ENCODE measurements around the gene KATNA1. TPM values are rescaled to one million over a fixed set of nuclear protein-coding genes. Genes with fewer than 3 reads are reported as not detected.

Gene KATNA1
- total and polyA plus RNA-seq, 2 experiments from 2014 or later, result 19.1 to 21.4 TPM

GRCh38 chr6:149636124-149636523 lies 12.4 kb downstream of the KATNA1 start:
- H3K27ac ChIP-seq (ENCODE audit: low read depth), result no peak overlapping the region
- H3K9me2 ChIP-seq (ENCODE audit: insufficient read depth), result no peaks in the 10 kb centered on the region
- no peaks in the 10 kb centered on the region for H3K4me1 Mint-ChIP-seq
- H4K20me1 ChIP-seq (replicated peaks; ENCODE audit: insufficient read depth), result peaks cover 9% of the 10 kb centered on the region; the same call in 1 of the 2 replicates
- H3F3A ChIP-seq (replicated peaks; ENCODE audit: low read depth), result no peaks in the 10 kb centered on the region
- H3K4me1 ChIP-seq (ENCODE audit: insufficient read depth), result no peaks in the 10 kb centered on the region
- no peak for ATAC-seq
- TF ChIP-seq, protein P1, sequence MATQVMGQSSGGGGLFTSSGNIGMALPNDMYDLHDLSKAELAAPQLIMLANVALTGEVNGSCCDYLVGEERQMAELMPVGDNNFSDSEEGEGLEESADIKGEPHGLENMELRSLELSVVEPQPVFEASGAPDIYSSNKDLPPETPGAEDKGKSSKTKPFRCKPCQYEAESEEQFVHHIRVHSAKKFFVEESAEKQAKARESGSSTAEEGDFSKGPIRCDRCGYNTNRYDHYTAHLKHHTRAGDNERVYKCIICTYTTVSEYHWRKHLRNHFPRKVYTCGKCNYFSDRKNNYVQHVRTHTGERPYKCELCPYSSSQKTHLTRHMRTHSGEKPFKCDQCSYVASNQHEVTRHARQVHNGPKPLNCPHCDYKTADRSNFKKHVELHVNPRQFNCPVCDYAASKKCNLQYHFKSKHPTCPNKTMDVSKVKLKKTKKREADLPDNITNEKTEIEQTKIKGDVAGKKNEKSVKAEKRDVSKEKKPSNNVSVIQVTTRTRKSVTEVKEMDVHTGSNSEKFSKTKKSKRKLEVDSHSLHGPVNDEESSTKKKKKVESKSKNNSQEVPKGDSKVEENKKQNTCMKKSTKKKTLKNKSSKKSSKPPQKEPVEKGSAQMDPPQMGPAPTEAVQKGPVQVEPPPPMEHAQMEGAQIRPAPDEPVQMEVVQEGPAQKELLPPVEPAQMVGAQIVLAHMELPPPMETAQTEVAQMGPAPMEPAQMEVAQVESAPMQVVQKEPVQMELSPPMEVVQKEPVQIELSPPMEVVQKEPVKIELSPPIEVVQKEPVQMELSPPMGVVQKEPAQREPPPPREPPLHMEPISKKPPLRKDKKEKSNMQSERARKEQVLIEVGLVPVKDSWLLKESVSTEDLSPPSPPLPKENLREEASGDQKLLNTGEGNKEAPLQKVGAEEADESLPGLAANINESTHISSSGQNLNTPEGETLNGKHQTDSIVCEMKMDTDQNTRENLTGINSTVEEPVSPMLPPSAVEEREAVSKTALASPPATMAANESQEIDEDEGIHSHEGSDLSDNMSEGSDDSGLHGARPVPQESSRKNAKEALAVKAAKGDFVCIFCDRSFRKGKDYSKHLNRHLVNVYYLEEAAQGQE (IDR thresholded peaks at IDR 0.05; ENCODE audit: unreplicated experiment), result no peak
- TF ChIP-seq CREB1 (CRISPR knock-in tag; IDR thresholded peaks at IDR 0.05; ENCODE audit: low read depth) (no peak), NANOG (IDR thresholded peaks at IDR 0.05; ENCODE audit: borderline replicate concordance) (no peak), ZNF331 (CRISPR knock-in tag; IDR thresholded peaks at IDR 0.05; ENCODE audit: low read depth) (no peak), CTCF (conservative IDR thresholded peaks at IDR 0.05; ENCODE audit: low read depth in 2 of 2) (no peak), POLR2AphosphoS5 (IDR thresholded peaks at IDR 0.05; ENCODE audit: low read depth) (no peak), EZH2phosphoT487 (IDR thresholded peaks at IDR 0.05; ENCODE audit: unreplicated experiment) (no peak), ZNF114 (CRISPR knock-in tag; IDR thresholded peaks at IDR 0.05) (no peak), STAT1 (IDR thresholded peaks at IDR 0.05; ENCODE audit: unreplicated experiment) (no peak), JUNB (IDR thresholded peaks at IDR 0.05; ENCODE audit: unreplicated experiment) (no peak), EZH2 (IDR thresholded peaks at IDR 0.05; ENCODE audit: low read depth, unreplicated experiment) (no peak)
- TF ChIP-seq, protein P2, sequence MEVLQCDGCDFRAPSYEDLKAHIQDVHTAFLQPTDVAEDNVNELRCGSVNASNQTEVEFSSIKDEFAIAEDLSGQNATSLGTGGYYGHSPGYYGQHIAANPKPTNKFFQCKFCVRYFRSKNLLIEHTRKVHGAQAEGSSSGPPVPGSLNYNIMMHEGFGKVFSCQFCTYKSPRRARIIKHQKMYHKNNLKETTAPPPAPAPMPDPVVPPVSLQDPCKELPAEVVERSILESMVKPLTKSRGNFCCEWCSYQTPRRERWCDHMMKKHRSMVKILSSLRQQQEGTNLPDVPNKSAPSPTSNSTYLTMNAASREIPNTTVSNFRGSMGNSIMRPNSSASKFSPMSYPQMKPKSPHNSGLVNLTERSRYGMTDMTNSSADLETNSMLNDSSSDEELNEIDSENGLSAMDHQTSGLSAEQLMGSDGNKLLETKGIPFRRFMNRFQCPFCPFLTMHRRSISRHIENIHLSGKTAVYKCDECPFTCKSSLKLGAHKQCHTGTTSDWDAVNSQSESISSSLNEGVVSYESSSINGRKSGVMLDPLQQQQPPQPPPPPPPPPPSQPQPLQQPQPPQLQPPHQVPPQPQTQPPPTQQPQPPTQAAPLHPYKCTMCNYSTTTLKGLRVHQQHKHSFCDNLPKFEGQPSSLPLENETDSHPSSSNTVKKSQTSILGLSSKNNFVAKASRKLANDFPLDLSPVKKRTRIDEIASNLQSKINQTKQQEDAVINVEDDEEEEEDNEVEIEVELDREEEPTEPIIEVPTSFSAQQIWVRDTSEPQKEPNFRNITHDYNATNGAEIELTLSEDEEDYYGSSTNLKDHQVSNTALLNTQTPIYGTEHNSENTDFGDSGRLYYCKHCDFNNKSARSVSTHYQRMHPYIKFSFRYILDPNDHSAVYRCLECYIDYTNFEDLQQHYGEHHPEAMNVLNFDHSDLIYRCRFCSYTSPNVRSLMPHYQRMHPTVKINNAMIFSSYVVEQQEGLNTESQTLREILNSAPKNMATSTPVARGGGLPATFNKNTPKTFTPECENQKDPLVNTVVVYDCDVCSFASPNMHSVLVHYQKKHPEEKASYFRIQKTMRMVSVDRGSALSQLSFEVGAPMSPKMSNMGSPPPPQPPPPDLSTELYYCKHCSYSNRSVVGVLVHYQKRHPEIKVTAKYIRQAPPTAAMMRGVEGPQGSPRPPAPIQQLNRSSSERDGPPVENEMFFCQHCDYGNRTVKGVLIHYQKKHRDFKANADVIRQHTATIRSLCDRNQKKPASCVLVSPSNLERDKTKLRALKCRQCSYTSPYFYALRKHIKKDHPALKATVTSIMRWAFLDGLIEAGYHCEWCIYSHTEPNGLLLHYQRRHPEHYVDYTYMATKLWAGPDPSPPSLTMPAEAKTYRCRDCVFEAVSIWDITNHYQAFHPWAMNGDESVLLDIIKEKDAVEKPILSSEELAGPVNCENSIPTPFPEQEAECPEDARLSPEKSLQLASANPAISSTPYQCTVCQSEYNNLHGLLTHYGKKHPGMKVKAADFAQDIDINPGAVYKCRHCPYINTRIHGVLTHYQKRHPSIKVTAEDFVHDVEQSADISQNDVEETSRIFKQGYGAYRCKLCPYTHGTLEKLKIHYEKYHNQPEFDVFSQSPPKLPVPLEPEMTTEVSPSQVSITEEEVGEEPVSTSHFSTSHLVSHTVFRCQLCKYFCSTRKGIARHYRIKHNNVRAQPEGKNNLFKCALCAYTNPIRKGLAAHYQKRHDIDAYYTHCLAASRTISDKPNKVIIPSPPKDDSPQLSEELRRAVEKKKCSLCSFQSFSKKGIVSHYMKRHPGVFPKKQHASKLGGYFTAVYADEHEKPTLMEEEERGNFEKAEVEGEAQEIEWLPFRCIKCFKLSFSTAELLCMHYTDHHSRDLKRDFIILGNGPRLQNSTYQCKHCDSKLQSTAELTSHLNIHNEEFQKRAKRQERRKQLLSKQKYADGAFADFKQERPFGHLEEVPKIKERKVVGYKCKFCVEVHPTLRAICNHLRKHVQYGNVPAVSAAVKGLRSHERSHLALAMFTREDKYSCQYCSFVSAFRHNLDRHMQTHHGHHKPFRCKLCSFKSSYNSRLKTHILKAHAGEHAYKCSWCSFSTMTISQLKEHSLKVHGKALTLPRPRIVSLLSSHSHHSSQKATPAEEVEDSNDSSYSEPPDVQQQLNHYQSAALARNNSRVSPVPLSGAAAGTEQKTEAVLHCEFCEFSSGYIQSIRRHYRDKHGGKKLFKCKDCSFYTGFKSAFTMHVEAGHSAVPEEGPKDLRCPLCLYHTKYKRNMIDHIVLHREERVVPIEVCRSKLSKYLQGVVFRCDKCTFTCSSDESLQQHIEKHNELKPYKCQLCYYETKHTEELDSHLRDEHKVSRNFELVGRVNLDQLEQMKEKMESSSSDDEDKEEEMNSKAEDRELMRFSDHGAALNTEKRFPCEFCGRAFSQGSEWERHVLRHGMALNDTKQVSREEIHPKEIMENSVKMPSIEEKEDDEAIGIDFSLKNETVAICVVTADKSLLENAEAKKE (CRISPR knock-in tag; IDR thresholded peaks at IDR 0.05), result no peak
- TF ChIP-seq, protein P3, sequence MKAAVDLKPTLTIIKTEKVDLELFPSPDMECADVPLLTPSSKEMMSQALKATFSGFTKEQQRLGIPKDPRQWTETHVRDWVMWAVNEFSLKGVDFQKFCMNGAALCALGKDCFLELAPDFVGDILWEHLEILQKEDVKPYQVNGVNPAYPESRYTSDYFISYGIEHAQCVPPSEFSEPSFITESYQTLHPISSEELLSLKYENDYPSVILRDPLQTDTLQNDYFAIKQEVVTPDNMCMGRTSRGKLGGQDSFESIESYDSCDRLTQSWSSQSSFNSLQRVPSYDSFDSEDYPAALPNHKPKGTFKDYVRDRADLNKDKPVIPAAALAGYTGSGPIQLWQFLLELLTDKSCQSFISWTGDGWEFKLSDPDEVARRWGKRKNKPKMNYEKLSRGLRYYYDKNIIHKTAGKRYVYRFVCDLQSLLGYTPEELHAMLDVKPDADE (IDR thresholded peaks at IDR 0.05), result no peak
- H3K36me3 ChIP-seq (ENCODE audit: insufficient read depth), result no peaks in the 10 kb centered on the region
- no peak overlapping the region for H3K4me3 ChIP-seq
- H3K27me3 ChIP-seq (ENCODE audit: insufficient read depth), result no peaks in the 10 kb centered on the region
- H3K36me3 Mint-ChIP-seq (ENCODE audit: low read depth), result peaks cover 2% of the 10 kb centered on the region; the same call in 1 of the 3 replicates
- H3K79me2 ChIP-seq (replicated peaks; ENCODE audit: insufficient read depth), result peaks cover 7% of the 10 kb centered on the region
- no peak overlapping the region for H3K4me3 Mint-ChIP-seq
- no peak overlapping the region for H3K4me2 ChIP-seq
- H3K9me3 Mint-ChIP-seq, result no peaks in the 10 kb centered on the region
- no peak overlapping the region for H3K27ac Mint-ChIP-seq
- H2AFZ ChIP-seq, result no peak overlapping the region
- peak; percentile 41 for DNase-seq (ENCODE audit: low spot score)
- no peaks in the 10 kb centered on the region for H3K27me3 Mint-ChIP-seq (ENCODE audit: insufficient read depth, low read depth, poor library complexity)
